ENCODE data around the gene C6orf62.
"Not testable (repeated sequence)": the region's sequence is repeated elsewhere in the genome, so short reads cannot be mapped to it uniquely, and the experiment has no call there.

The C6orf62 gene

GRCh38 chr6:24699521-24700359 lies 19.2 kb downstream of the C6orf62 start:
- no peak for DNase-seq (ENCODE audit: low spot score)

GRCh38 chr6:24696097-24696496 lies 22.9 kb downstream of the C6orf62 start:
- no peak for DNase-seq (ENCODE audit: low spot score)

GRCh38 chr6:24695635-24696034 lies 23.3 kb downstream of the C6orf62 start:
- DNase-seq (ENCODE audit: low spot score) = peak; percentile 47

GRCh38 chr6:24694198-24694597 lies 24.8 kb downstream of the C6orf62 start:
- DNase-seq (ENCODE audit: low spot score) = no peak

GRCh38 chr6:24692848-24693592 lies 25.9 kb downstream of the C6orf62 start:
- DNase-seq (ENCODE audit: low spot score) = no peak

GRCh38 chr6:24692415-24692814 lies 26.5 kb downstream of the C6orf62 start:
- no peak for DNase-seq (ENCODE audit: low spot score)

- DNase-seq (ENCODE audit: low spot score) = no peak
Measured at GRCh38 chr6:24692003-24692402, 27.0 kb downstream of the C6orf62 start.

- no peak for DNase-seq (ENCODE audit: low spot score)
Measured at GRCh38 chr6:24691550-24691949, 27.4 kb downstream of the C6orf62 start.

- DNase-seq (ENCODE audit: low spot score) = no peak
Measured at GRCh38 chr6:24690593-24690992, 28.4 kb downstream of the C6orf62 start.

GRCh38 chr6:24689964-24690363 lies 29.0 kb downstream of the C6orf62 start:
- no peak for DNase-seq (ENCODE audit: low spot score)

GRCh38 chr6:24686946-24687345 lies 32.0 kb downstream of the C6orf62 start:
- no peak for DNase-seq (ENCODE audit: low spot score)

GRCh38 chr6:24686408-24686807 lies 32.5 kb downstream of the C6orf62 start:
- no peak for DNase-seq (ENCODE audit: low spot score)

- no peak for DNase-seq (ENCODE audit: low spot score)
Measured at GRCh38 chr6:24683297-24684296, 35.4 kb downstream of the C6orf62 start.

GRCh38 chr6:24680582-24680981 lies 38.4 kb downstream of the C6orf62 start:
- DNase-seq (ENCODE audit: low spot score) = no peak

GRCh38 chr6:24678792-24679352 lies 40.1 kb downstream of the C6orf62 start:
- DNase-seq (ENCODE audit: low spot score) = not testable (repeated sequence)

- no peak for DNase-seq (ENCODE audit: low spot score)
Measured at GRCh38 chr6:24673625-24674024, 45.3 kb downstream of the C6orf62 start.

GRCh38 chr6:24672620-24673182 lies 46.3 kb downstream of the C6orf62 start:
- DNase-seq (ENCODE audit: low spot score) = no peak

GRCh38 chr6:24671077-24671476 lies 47.9 kb downstream of the C6orf62 start:
- DNase-seq (ENCODE audit: low spot score) = not testable (repeated sequence)

- DNase-seq (ENCODE audit: low spot score) = not testable (repeated sequence)
Measured at GRCh38 chr6:24670492-24670891, 48.5 kb downstream of the C6orf62 start.

GRCh38 chr6:24668997-24669361 lies 50.0 kb downstream of the C6orf62 start:
- no peak for DNase-seq (ENCODE audit: low spot score)
